Measurements from ENCODE around the gene SMG5. TPM values are rescaled to one million over a fixed set of nuclear protein-coding genes. Genes with fewer than 3 reads are reported as not detected.

The SMG5 gene
- polyA plus RNA-seq, 3 donors, result 4.4 to 72.4 (median 7.0) TPM

GRCh38 chr1:156258859-156259258, 23.8 kb downstream of the SMG5 start:
- H3K9ac ChIP-seq (ENCODE audit: insufficient read depth, low read length, poor library complexity, severe bottlenecking), result no peak overlapping the region
- Mint-ChIP-seq H3K9me3 (peaks cover 0 to 1% (median 0%) of the 10 kb centered on the region in 7 donors), H3K4me1 (no peaks in the 10 kb centered on the region), H3K27ac (no peak overlapping the region), H3K4me3 (no peak overlapping the region), H3K36me3 (peaks cover 75 to 95% of the 10 kb centered on the region in 2 donors), H3K27me3 (ENCODE audit: low read depth in 3 of 3) (no peaks in the 10 kb centered on the region)
- no peaks in the 10 kb centered on the region for H3K27me3 ChIP-seq (ENCODE audit: control insufficient read depth in 2 of 2, insufficient read depth in 2 of 2, low read length in 2 of 2)
- 97% methylated on average over 6 of the region's 8 CpGs for WGBS (ENCODE audit: insufficient coverage)
- TF ChIP-seq CTCF (IDR thresholded peaks at IDR 0.05), result no peak
- no peak overlapping the region for H2AFZ ChIP-seq (ENCODE audit: insufficient read depth, low read depth, low read length, poor library complexity, severe bottlenecking)
- no peak for DNase-seq
- peaks cover 92 to 94% of the 10 kb centered on the region in 2 donors for H3K36me3 ChIP-seq (replicated peaks in 1 of 2; ENCODE audit: control insufficient read depth in 1 of 2, insufficient read depth in 2 of 2, low read length in 2 of 2)
- intact Hi-C loops (cut with micrococcal nuclease), result no loop called here
- peaks cover 58% of the 10 kb centered on the region for H4K20me1 ChIP-seq (ENCODE audit: insufficient read depth, low read length)
- no peak overlapping the region for H3K4me3 ChIP-seq (replicated peaks in 1 of 3; ENCODE audit: low read depth in 2 of 3, low read length in 3 of 3)
- no peaks in the 10 kb centered on the region for H3K4me1 ChIP-seq (ENCODE audit: control insufficient read depth in 1 of 2, insufficient read depth in 2 of 2, low read length in 2 of 2)
- H3K79me2 ChIP-seq (ENCODE audit: insufficient read depth, low read length), result peaks cover 5% of the 10 kb centered on the region
- no peaks in the 10 kb centered on the region for H3K9me3 ChIP-seq (replicated peaks in 1 of 2; ENCODE audit: control insufficient read depth in 1 of 2, insufficient read depth in 1 of 2, low read length in 2 of 2)
- no peak overlapping the region for H3K27ac ChIP-seq (ENCODE audit: low read depth in 1 of 2, low read length in 2 of 2)
- no peak overlapping the region for H3K4me2 ChIP-seq (replicated peaks; ENCODE audit: extremely low read depth, low read length, poor library complexity, severe bottlenecking)

- Histone ChIP-seq H2AFZ (ENCODE audit: insufficient read depth, low read depth, low read length, poor library complexity, severe bottlenecking) (no peak overlapping the region), H3K9me3 (replicated peaks in 1 of 2; ENCODE audit: control insufficient read depth in 1 of 2, insufficient read depth in 1 of 2, low read length in 2 of 2) (no peaks in the 10 kb centered on the region), H3K9ac (ENCODE audit: insufficient read depth, low read length, poor library complexity, severe bottlenecking) (no peak overlapping the region), H3K36me3 (replicated peaks in 1 of 2; ENCODE audit: control insufficient read depth in 1 of 2, insufficient read depth in 2 of 2, low read length in 2 of 2) (peaks cover 92 to 94% of the 10 kb centered on the region in 2 donors), H4K20me1 (ENCODE audit: insufficient read depth, low read length) (peaks cover 60% of the 10 kb centered on the region), H3K4me3 (replicated peaks in 1 of 3; ENCODE audit: low read depth in 2 of 3, low read length in 3 of 3) (no peak overlapping the region), H3K27ac (ENCODE audit: low read depth in 1 of 2, low read length in 2 of 2) (no peak overlapping the region), H3K4me2 (replicated peaks; ENCODE audit: extremely low read depth, low read length, poor library complexity, severe bottlenecking) (no peak overlapping the region), H3K4me1 (ENCODE audit: control insufficient read depth in 1 of 2, insufficient read depth in 2 of 2, low read length in 2 of 2) (no peaks in the 10 kb centered on the region), H3K27me3 (ENCODE audit: control insufficient read depth in 2 of 2, insufficient read depth in 2 of 2, low read length in 2 of 2) (no peaks in the 10 kb centered on the region), H3K79me2 (ENCODE audit: insufficient read depth, low read length) (peaks cover 5% of the 10 kb centered on the region)
- Mint-ChIP-seq H3K4me1 (no peaks in the 10 kb centered on the region), H3K36me3 (peaks cover 75 to 95% of the 10 kb centered on the region in 2 donors), H3K9me3 (peaks cover 0 to 1% (median 0%) of the 10 kb centered on the region in 7 donors), H3K27me3 (ENCODE audit: low read depth in 3 of 3) (peaks cover 0 to 1% (median 0%) of the 10 kb centered on the region in 3 donors), H3K27ac (peak overlapping the region in 1 of 7 donors; percentile 63), H3K4me3 (no peak overlapping the region)
- no CpG with 5 or more reads among the region's 2 CpGs for WGBS (ENCODE audit: insufficient coverage)
- DNase-seq, result no peak
- intact Hi-C loops (cut with micrococcal nuclease), result no loop called here
- no peak for TF ChIP-seq CTCF (IDR thresholded peaks at IDR 0.05)
These were observed 24.9 kb downstream of the SMG5 start for GRCh38 chr1:156257711-156258110.

Data from CD14-positive monocyte (primary cell).